Ishikawa (cell line): ENCODE measurements around the gene MAGEB4.
A peak's percentile ranks its signal among the peaks of the same experiment; 100 is the strongest.

ENCODE experiments used
- CEBPB ChIP-seq: IDR thresholded peaks from 2 replicates; pipeline ENCODE4 v1.6.1; 2012
- CREB1 ChIP-seq: IDR thresholded peaks from 2 replicates; pipeline ENCODE4 v1.6.1; 2012; ENCODE audit warnings: low read depth
- EGR1 ChIP-seq: IDR thresholded peaks from 2 replicates; pipeline ENCODE4 v1.6.1; 2012
- EP300 ChIP-seq: IDR thresholded peaks from 2 replicates; pipeline ENCODE4 v1.6.1; 2012; ENCODE audit warnings: borderline replicate concordance
- FOXM1 ChIP-seq: IDR thresholded peaks from 2 replicates; pipeline ENCODE4 v1.6.1; 2012; ENCODE audit warnings: low read depth, borderline replicate concordance
- NFIC ChIP-seq: IDR thresholded peaks from 2 replicates; pipeline ENCODE4 v1.6.1; 2012
- RAD21 ChIP-seq: IDR thresholded peaks from 2 replicates; pipeline ENCODE4 v1.6.1; 2012; ENCODE audit warnings: low read depth
- TAF1 ChIP-seq: IDR thresholded peaks from 2 replicates; pipeline ENCODE4 v1.6.1; 2012; ENCODE audit warnings: low read depth, mild to moderate bottlenecking
- TCF12 ChIP-seq: IDR thresholded peaks from 2 replicates; pipeline ENCODE4 v1.6.1; 2012; ENCODE audit warnings: low read depth
- TEAD4 ChIP-seq: IDR thresholded peaks from 2 replicates; pipeline ENCODE4 v1.6.1; 2012
- YY1 ChIP-seq: IDR thresholded peaks from 2 replicates; pipeline ENCODE4 v1.6.1; 2012; ENCODE audit warnings: low read depth
- ZBTB7A ChIP-seq: IDR thresholded peaks from 2 replicates; pipeline ENCODE4 v1.6.1; 2012; ENCODE audit warnings: low read depth
- TF ChIP-seq, protein P1 (sequence below): IDR thresholded peaks from 2 replicates; pipeline ENCODE4 v1.6.1; 2012; ENCODE audit warnings: low read depth, mild to moderate bottlenecking
- TF ChIP-seq, protein P2 (sequence below): IDR thresholded peaks from 2 replicates; pipeline ENCODE4 v1.6.1; 2012
- TF ChIP-seq, protein P3 (sequence below): IDR thresholded peaks from 2 replicates; pipeline ENCODE4 v1.6.1; 2012

MAGEB4 gene, protein sequence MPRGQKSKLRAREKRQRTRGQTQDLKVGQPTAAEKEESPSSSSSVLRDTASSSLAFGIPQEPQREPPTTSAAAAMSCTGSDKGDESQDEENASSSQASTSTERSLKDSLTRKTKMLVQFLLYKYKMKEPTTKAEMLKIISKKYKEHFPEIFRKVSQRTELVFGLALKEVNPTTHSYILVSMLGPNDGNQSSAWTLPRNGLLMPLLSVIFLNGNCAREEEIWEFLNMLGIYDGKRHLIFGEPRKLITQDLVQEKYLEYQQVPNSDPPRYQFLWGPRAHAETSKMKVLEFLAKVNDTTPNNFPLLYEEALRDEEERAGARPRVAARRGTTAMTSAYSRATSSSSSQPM

DNA sequence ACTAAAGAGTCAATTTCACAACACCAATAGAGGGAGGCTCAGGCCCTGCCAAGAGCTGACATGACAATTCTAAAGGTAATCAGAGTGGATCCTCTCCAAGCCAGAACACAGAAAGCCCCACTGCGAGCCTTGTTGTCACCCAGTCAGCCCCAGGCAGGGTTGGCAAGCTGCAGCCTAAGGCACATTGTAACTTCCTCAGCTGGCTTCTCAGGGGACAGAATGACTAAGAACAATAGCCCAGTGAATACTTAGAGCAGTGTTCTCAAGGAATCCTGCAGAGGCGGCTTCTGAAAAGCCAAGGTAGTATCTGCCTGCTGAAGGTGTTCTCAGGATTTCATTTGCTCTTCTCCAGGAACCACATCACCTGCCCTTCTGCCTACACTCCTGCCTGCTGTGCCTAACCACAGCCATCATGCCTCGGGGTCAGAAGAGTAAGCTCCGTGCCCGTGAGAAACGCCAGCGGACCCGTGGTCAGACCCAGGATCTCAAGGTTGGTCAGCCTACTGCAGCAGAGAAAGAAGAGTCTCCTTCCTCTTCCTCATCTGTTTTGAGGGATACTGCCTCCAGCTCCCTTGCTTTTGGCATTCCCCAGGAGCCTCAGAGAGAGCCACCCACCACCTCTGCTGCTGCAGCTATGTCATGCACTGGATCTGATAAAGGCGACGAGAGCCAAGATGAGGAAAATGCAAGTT lies at the start of gene MAGEB4:
MAGEB4 (plus strand) TSS at position 277 of the 692 bp plus-strand sequence; CDS start at position 413, 136 bp downstream.
- TF ChIP-seq TCF12 (no peak), TEAD4 (no peak), ZBTB7A (no peak), CREB1 (no peak), YY1 (no peak), CEBPB (no peak), EGR1 (no peak), TAF1 (no peak), RAD21 (no peak), NFIC (no peak), EP300 (no peak), FOXM1 (no peak)
- TF ChIP-seq, protein P1, sequence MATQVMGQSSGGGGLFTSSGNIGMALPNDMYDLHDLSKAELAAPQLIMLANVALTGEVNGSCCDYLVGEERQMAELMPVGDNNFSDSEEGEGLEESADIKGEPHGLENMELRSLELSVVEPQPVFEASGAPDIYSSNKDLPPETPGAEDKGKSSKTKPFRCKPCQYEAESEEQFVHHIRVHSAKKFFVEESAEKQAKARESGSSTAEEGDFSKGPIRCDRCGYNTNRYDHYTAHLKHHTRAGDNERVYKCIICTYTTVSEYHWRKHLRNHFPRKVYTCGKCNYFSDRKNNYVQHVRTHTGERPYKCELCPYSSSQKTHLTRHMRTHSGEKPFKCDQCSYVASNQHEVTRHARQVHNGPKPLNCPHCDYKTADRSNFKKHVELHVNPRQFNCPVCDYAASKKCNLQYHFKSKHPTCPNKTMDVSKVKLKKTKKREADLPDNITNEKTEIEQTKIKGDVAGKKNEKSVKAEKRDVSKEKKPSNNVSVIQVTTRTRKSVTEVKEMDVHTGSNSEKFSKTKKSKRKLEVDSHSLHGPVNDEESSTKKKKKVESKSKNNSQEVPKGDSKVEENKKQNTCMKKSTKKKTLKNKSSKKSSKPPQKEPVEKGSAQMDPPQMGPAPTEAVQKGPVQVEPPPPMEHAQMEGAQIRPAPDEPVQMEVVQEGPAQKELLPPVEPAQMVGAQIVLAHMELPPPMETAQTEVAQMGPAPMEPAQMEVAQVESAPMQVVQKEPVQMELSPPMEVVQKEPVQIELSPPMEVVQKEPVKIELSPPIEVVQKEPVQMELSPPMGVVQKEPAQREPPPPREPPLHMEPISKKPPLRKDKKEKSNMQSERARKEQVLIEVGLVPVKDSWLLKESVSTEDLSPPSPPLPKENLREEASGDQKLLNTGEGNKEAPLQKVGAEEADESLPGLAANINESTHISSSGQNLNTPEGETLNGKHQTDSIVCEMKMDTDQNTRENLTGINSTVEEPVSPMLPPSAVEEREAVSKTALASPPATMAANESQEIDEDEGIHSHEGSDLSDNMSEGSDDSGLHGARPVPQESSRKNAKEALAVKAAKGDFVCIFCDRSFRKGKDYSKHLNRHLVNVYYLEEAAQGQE = no peak
- TF ChIP-seq, protein P2, sequence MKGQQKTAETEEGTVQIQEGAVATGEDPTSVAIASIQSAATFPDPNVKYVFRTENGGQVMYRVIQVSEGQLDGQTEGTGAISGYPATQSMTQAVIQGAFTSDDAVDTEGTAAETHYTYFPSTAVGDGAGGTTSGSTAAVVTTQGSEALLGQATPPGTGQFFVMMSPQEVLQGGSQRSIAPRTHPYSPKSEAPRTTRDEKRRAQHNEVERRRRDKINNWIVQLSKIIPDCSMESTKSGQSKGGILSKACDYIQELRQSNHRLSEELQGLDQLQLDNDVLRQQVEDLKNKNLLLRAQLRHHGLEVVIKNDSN = no peak
- TF ChIP-seq, protein P3, sequence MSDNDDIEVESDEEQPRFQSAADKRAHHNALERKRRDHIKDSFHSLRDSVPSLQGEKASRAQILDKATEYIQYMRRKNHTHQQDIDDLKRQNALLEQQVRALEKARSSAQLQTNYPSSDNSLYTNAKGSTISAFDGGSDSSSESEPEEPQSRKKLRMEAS = no peak

DNA sequence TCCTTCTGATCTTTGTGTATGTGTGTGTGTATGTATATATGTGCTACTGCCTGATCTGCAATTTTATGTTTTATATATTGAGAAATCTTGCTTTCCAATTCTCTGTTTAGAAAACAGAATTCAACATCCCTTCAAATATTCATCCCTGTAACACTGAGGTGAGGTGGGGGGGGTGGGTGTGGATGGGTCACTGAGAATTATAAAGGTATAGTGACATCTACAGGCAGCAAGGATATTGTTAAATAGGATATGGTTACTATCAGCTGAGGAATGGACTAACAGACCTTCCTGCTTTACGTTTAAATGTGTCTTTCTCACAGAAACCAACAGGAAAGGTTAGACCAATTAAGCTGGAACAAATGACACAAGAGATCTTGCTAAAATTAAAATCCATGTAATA lies 45.5 kb upstream of the MAGEB4 start:
- TF ChIP-seq EP300 (no peak), RAD21 (peak; percentile 44; the same call in 1 of the 2 replicates)

DNA sequence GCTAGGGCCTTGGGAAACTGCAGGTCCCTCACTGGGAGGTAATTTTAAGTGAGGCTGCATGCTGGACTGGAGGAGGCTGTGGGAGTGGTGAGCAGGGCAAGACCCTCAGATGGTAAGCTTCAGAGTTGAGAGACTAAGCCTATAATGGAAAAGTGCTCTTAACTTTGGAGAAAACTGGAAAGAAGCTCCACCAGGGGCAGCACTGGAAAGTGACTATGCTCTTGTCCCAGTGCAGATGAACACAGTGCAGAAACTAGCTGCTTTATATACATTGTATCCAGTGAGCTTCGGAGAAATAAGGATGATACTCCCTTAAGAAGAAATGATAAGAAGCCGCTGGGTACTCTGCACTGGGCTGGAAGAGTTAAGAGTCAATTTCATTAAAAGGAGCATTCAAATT lies 29.6 kb upstream of the MAGEB4 start:
- no peak for TF ChIP-seq FOXM1
- no peak for TF ChIP-seq TEAD4
- no peak for TF ChIP-seq CEBPB
- TF ChIP-seq, protein P3 = no peak
- TF ChIP-seq, protein P1 = no peak
- TF ChIP-seq ZBTB7A = no peak
- no peak for TF ChIP-seq NFIC
- TF ChIP-seq EGR1 = no peak
- no peak for TF ChIP-seq TAF1
- TF ChIP-seq YY1 = no peak

DNA sequence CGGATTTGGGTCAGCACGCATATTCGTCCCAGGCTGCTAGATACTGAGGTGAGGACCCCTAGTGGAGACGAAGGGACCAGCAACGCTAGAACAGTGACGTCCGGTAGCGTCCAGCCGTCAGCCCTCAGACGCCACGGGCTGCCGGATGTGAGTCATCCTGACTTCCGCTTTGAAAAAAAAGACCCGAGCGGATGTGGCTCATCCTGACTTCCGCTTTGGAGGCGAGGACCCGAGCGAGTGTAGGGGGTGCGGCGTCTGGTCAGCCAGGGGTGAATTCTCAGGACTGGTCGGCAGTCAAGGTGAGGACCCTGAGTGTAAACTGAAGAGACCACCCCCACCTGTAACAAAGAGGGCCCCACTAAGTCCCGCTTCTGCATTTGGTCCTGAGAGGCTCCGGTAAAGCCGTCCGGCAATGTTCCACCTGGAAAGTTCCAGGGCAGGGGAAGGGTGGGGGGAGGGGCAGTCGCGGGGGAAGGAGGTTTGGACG lies 26.4 kb upstream of the MAGEB4 start, which contains the start of gene MAGEB2:
MAGEB2 (plus strand) TSS at position 207 of the 487 bp plus-strand sequence. CDS start 3,018 bp downstream, outside the sequence.
- TF ChIP-seq RAD21 (no peak), TAF1 (no peak), EP300 (no peak), NFIC (no peak), FOXM1 (no peak), TCF12 (no peak)
- TF ChIP-seq, protein P2 = no peak
- TF ChIP-seq, protein P1 = no peak
